ENCODE data around the gene ARL10. TPM values are rescaled to one million over a fixed set of nuclear protein-coding genes. Genes with fewer than 3 reads are reported as not detected.

The ARL10 gene
- total RNA-seq, 3 donors from 2014 or later (not counting 1 experiment from before 2014, with no cell fraction given) = 0.75 to 6.8 (median 6.7) TPM

- Mint-ChIP-seq H3K27ac (no peak overlapping the region), H3K4me1 (peaks cover 34 to 36% of the 10 kb centered on the region in 2 donors), H3K36me3 (no peaks in the 10 kb centered on the region), H3K4me3 (no peak overlapping the region), H3K9me3 (no peaks in the 10 kb centered on the region), H3K27me3 (ENCODE audit: low read depth in 2 of 2) (no peaks in the 10 kb centered on the region)
- no peak for ATAC-seq
- H3K36me3 ChIP-seq (ENCODE audit: control insufficient read depth, insufficient read depth, low read length) = peaks cover 46% of the 10 kb centered on the region
- no peak overlapping the region for H3K4me3 ChIP-seq (ENCODE audit: low read length)
- DNase-seq = no peak
- intact Hi-C loops (cut with micrococcal nuclease) = no loop called here
- 96% methylated on average over 12 of the region's 12 CpGs for WGBS (ENCODE audit: insufficient coverage)
- no peak overlapping the region for H3K27ac ChIP-seq (ENCODE audit: low read length)
- peaks cover 17% of the 10 kb centered on the region for H3K4me1 ChIP-seq (ENCODE audit: control insufficient read depth, insufficient read depth, low read length)
- TF ChIP-seq CTCF (IDR thresholded peaks at IDR 0.05) = no peak
- no peaks in the 10 kb centered on the region for H3K27me3 ChIP-seq (ENCODE audit: control insufficient read depth, insufficient read depth, low read length)
- H3K9me3 ChIP-seq (ENCODE audit: control insufficient read depth, insufficient read depth, low read length) = no peaks in the 10 kb centered on the region
Observed at GRCh38 chr5:176384991-176385390, 19.7 kb downstream of the ARL10 start.

GRCh38 chr5:176386491-176386890, 21.2 kb downstream of the ARL10 start:
- no peaks in the 10 kb centered on the region for H3K9me3 Mint-ChIP-seq
- H3K36me3 Mint-ChIP-seq = no peaks in the 10 kb centered on the region
- no peak overlapping the region for H3K27ac Mint-ChIP-seq
- DNase-seq (no peak), ATAC-seq (no peak)
- H3K4me1 ChIP-seq (ENCODE audit: control insufficient read depth, insufficient read depth, low read length) = peaks cover 20% of the 10 kb centered on the region
- TF ChIP-seq CTCF (IDR thresholded peaks at IDR 0.05) = no peak
- intact Hi-C loops (cut with micrococcal nuclease) = no loop called here
- H3K4me3 Mint-ChIP-seq = peak overlapping the region; percentile 52
- no peak overlapping the region for H3K27ac ChIP-seq (ENCODE audit: low read length)
- WGBS (ENCODE audit: insufficient coverage) = 100% methylated on average over 1 of the region's 1 CpG
- H3K27me3 Mint-ChIP-seq (ENCODE audit: low read depth in 2 of 2) = no peaks in the 10 kb centered on the region
- peaks cover 46% of the 10 kb centered on the region for H3K36me3 ChIP-seq (ENCODE audit: control insufficient read depth, insufficient read depth, low read length)
- no peak overlapping the region for H3K4me3 ChIP-seq (ENCODE audit: low read length)
- H3K4me1 Mint-ChIP-seq = peaks cover 34 to 36% of the 10 kb centered on the region in 2 donors
- H3K27me3 ChIP-seq (ENCODE audit: control insufficient read depth, insufficient read depth, low read length) = no peaks in the 10 kb centered on the region
- no peaks in the 10 kb centered on the region for H3K9me3 ChIP-seq (ENCODE audit: control insufficient read depth, insufficient read depth, low read length)

- Histone ChIP-seq H3K4me3 (ENCODE audit: low read length) (peak overlapping the region; percentile 93), H3K9me3 (ENCODE audit: control insufficient read depth, insufficient read depth, low read length) (no peaks in the 10 kb centered on the region), H3K27me3 (ENCODE audit: control insufficient read depth, insufficient read depth, low read length) (no peaks in the 10 kb centered on the region), H3K4me1 (ENCODE audit: control insufficient read depth, insufficient read depth, low read length) (peaks cover 20% of the 10 kb centered on the region), H3K36me3 (ENCODE audit: control insufficient read depth, insufficient read depth, low read length) (peaks cover 43% of the 10 kb centered on the region), H3K27ac (ENCODE audit: low read length) (no peak overlapping the region)
- intact Hi-C loops (cut with micrococcal nuclease) = no loop called here
- 39% methylated on average over 7 of the region's 8 CpGs for WGBS (ENCODE audit: insufficient coverage)
- Mint-ChIP-seq H3K36me3 (no peaks in the 10 kb centered on the region), H3K9me3 (no peaks in the 10 kb centered on the region), H3K4me1 (peaks cover 34 to 36% of the 10 kb centered on the region in 2 donors), H3K27ac (peak overlapping the region; percentile 90 to 100), H3K27me3 (ENCODE audit: low read depth in 2 of 2) (no peaks in the 10 kb centered on the region), H3K4me3 (peak overlapping the region; percentile 99)
- DNase-seq (no peak), ATAC-seq (no peak)
- TF ChIP-seq CTCF (IDR thresholded peaks at IDR 0.05) = no peak
Observed at GRCh38 chr5:176387384-176387925, 22.2 kb downstream of the ARL10 start.

GRCh38 chr5:176388003-176388443, 22.7 kb downstream of the ARL10 start:
- no peaks in the 10 kb centered on the region for H3K27me3 Mint-ChIP-seq (ENCODE audit: low read depth in 2 of 2)
- Histone ChIP-seq H3K9me3 (ENCODE audit: control insufficient read depth, insufficient read depth, low read length) (no peaks in the 10 kb centered on the region), H3K27me3 (ENCODE audit: control insufficient read depth, insufficient read depth, low read length) (no peaks in the 10 kb centered on the region), H3K36me3 (ENCODE audit: control insufficient read depth, insufficient read depth, low read length) (peaks cover 43% of the 10 kb centered on the region), H3K4me3 (ENCODE audit: low read length) (peak overlapping the region; percentile 93), H3K27ac (ENCODE audit: low read length) (peak overlapping the region; percentile 97), H3K4me1 (ENCODE audit: control insufficient read depth, insufficient read depth, low read length) (peaks cover 20% of the 10 kb centered on the region)
- no peak for TF ChIP-seq CTCF (IDR thresholded peaks at IDR 0.05)
- under 1% methylated on average over 29 of the region's 29 CpGs for WGBS (ENCODE audit: insufficient coverage)
- no peaks in the 10 kb centered on the region for H3K36me3 Mint-ChIP-seq
- intact Hi-C loops (cut with micrococcal nuclease) = loop anchor here (1.0 to 2.0 kb wide), 3 partner anchors 29 to 149 kb away; partner anchors contain the start of genes CLTB, FAF2 and RNF44
- DNase-seq (no peak), ATAC-seq (no peak)
- H3K9me3 Mint-ChIP-seq = no peaks in the 10 kb centered on the region
- peak overlapping the region; percentile 99 for H3K4me3 Mint-ChIP-seq
- H3K27ac Mint-ChIP-seq = peak overlapping the region; percentile 90 to 100
- peaks cover 34 to 36% of the 10 kb centered on the region in 2 donors for H3K4me1 Mint-ChIP-seq

Measured in natural killer cell (primary cell).